ENCODE results near the gene ARHGAP26. TPM values are rescaled to one million over a fixed set of nuclear protein-coding genes. Genes with fewer than 3 reads are reported as not detected.
A peak's percentile ranks its signal among the peaks of the same experiment; 100 is the strongest.

ARHGAP26 gene
- total and polyA plus RNA-seq, 2 of the 4 experiments (the other 2 are of a cell fraction), result 0.54 to 0.56 TPM

DNA sequence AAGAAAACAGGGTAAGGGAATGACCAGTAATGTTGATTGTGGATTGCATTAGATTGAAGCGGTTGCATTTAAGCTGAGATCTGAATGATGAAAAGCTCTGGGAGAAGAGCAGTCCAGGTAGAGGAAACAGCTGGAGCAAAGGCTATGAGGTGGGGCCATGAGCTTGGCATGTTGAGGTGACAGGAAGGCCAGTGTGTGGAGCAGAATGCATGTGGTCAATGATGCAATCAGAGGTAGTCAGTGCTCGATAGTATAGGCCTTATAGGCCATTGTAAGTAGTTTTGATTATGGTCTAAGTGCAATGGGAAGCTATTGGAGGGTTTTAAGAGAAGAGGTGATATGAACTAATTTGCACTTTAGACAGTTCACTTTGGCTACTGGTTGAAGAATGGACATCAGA lies 270.4 kb downstream of the ARHGAP26 start:
- no peak overlapping the region for H3K4me2 ChIP-seq (ENCODE audit: low read depth, low read length)
- no peak overlapping the region for H2BK20ac ChIP-seq (ENCODE audit: low read depth, low read length)
- DNase-seq, result no peak
- H2BK5ac ChIP-seq (ENCODE audit: low read depth, low read length, poor library complexity, severe bottlenecking), result no peak overlapping the region
- H2BK120ac ChIP-seq (ENCODE audit: low read depth, low read length), result no peak overlapping the region
- H3K4ac ChIP-seq (ENCODE audit: low read depth, low read length), result no peak overlapping the region
- no peak overlapping the region for H3K56ac ChIP-seq (ENCODE audit: extremely low read depth, insufficient read depth, low read length)
- no TSS peak for BruUV-seq (replicated peaks)
- H3K23ac ChIP-seq (ENCODE audit: low read depth, low read length), result no peak overlapping the region
- in situ Hi-C loops (cut with MboI; ENCODE audit: low sequenced_read_pairs), result no loop called here
- ATAC-seq (ENCODE audit: low read depth), result no peak
- no peak overlapping the region for H3K9ac ChIP-seq (ENCODE audit: low read depth, low read length)
- H3K27ac ChIP-seq (ENCODE audit: insufficient read depth, low read length), result no peak overlapping the region
- H2BK15ac ChIP-seq (ENCODE audit: low read depth, low read length), result no peak overlapping the region
- 100% methylated on average over 2 of the region's 2 CpGs; no CpG with 5 or more reads in 1 of the 2 experiments for WGBS, 2 experiments (ENCODE audit: extremely low coverage in 2 of 2, insufficient read length in 1 of 2)
- H2AK9ac ChIP-seq (replicated peaks; ENCODE audit: low read depth, low read length, poor library complexity), result no peak overlapping the region
- dilution Hi-C loops (cut with HindIII; ENCODE audit: low sequenced_read_pairs, unreplicated experiment), result no loop called here
- H3K79me1 ChIP-seq (ENCODE audit: low read depth in 1 of 2, low read length in 2 of 2), result no peaks in the 10 kb centered on the region
- H4K8ac ChIP-seq (ENCODE audit: low read depth in 2 of 2, low read length in 2 of 2), result no peak overlapping the region
- no peaks in the 10 kb centered on the region for H4K20me1 ChIP-seq (ENCODE audit: insufficient read depth, low read length)
- CTCF ChIA-PET, result interaction anchor here (0.9 kb wide), 1 partner anchor 9 kb away, joined by 3 read pairs; no protein-coding TSS in a partner anchor
- no peaks in the 10 kb centered on the region for H3K36me3 ChIP-seq (ENCODE audit: control insufficient read depth, insufficient read depth, low read length)
- H3K4me1 ChIP-seq (ENCODE audit: control insufficient read depth, insufficient read depth, low read length), result peaks cover 4% of the 10 kb centered on the region
- H3K9me3 ChIP-seq (ENCODE audit: control insufficient read depth, insufficient read depth, low read length), result no peaks in the 10 kb centered on the region
- no peak for TF ChIP-seq FOS (IDR thresholded peaks at IDR 0.05; ENCODE audit: low read depth, low read length)
- TF ChIP-seq CEBPB (IDR thresholded peaks at IDR 0.05; ENCODE audit: low read depth, low read length), result 0 out of 2 replicates have a peak, but pooled peaks have one; percentile 27
- H3K9me1 ChIP-seq (ENCODE audit: insufficient read depth, low read length), result peaks cover 5% of the 10 kb centered on the region
- no peak overlapping the region for H3K4me3 ChIP-seq (ENCODE audit: insufficient read depth, low read depth, low read length)
- no peak overlapping the region for H4K91ac ChIP-seq (ENCODE audit: insufficient read depth, low read depth, low read length)
- H2AK5ac ChIP-seq (ENCODE audit: low read depth, low read length), result no peak overlapping the region
- intact Hi-C loops (cut with micrococcal nuclease), result no loop called here
- POLR2A ChIA-PET (ENCODE audit: unreplicated experiment), result no interaction called here
- H4K5ac ChIP-seq (ENCODE audit: low read depth, low read length), result no peak overlapping the region
- no peak overlapping the region for H3K18ac ChIP-seq (ENCODE audit: low read depth, low read length)
- no peak overlapping the region for H3K14ac ChIP-seq (replicated peaks; ENCODE audit: low read depth, low read length)
- H2AFZ ChIP-seq (replicated peaks; ENCODE audit: low read length, poor library complexity), result no peak overlapping the region
- no peaks in the 10 kb centered on the region for H3K27me3 ChIP-seq (ENCODE audit: control insufficient read depth, insufficient read depth, low read length)
